ENCODE data around the gene KICS2. TPM values are rescaled to one million over a fixed set of nuclear protein-coding genes. Genes with fewer than 3 reads are reported as not detected.

The KICS2 gene
- total RNA-seq, 1 experiment from 2014 or later, result 8.6 TPM

DNA sequence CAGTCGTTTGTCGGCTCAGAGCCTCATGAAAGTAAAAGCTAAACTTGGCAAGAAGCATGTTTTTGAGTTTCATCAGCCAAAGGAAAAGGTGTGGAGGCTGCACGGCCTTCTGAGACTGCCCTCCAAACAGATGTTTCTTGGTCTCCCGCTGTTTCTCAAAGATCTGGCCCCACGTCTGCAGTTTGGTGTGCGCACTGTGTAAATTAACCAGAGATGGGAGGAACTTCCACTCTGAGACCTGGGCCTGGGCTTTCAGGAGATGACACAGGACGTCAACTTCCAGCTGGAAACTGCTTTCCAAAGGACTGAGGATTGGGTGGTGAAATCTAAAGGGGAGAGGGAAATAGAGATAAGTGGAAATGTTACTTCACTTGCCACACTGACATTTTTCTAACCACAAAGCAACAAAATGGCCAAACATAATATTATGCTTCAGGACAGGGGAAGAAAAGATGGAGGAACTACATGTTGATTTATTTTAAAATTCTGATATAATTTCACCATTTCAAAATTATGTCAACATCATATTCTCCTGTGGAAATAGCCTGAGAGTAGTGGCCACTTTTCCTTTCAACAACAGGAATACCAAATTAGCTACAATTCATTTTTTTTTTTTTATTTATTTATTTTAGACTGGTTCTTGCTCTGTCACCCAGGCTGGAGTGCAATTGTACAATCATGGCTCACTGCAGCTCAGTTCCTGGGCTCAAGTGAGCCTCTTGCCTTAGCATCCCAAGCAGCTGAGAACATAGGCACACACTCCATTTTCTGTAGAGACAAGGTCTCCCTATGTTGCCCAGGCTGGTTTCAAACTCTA, 27.6 kb downstream of the KICS2 start:
- H3K4me3 ChIP-seq (ENCODE audit: low read depth, low read length), result no peak overlapping the region
- no peak for DNase-seq
- H3K27me3 ChIP-seq (replicated peaks; ENCODE audit: control insufficient read depth, insufficient read depth, low read length), result no peaks in the 10 kb centered on the region
- TF ChIP-seq, protein P1, sequence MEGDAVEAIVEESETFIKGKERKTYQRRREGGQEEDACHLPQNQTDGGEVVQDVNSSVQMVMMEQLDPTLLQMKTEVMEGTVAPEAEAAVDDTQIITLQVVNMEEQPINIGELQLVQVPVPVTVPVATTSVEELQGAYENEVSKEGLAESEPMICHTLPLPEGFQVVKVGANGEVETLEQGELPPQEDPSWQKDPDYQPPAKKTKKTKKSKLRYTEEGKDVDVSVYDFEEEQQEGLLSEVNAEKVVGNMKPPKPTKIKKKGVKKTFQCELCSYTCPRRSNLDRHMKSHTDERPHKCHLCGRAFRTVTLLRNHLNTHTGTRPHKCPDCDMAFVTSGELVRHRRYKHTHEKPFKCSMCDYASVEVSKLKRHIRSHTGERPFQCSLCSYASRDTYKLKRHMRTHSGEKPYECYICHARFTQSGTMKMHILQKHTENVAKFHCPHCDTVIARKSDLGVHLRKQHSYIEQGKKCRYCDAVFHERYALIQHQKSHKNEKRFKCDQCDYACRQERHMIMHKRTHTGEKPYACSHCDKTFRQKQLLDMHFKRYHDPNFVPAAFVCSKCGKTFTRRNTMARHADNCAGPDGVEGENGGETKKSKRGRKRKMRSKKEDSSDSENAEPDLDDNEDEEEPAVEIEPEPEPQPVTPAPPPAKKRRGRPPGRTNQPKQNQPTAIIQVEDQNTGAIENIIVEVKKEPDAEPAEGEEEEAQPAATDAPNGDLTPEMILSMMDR (IDR thresholded peaks at IDR 0.05; ENCODE audit: insufficient read depth in 1 of 2, low read depth in 1 of 2, low read length in 1 of 2, severe bottlenecking in 1 of 2, unreplicated experiment in 1 of 2), result no peak
- H3K4me1 Mint-ChIP-seq (ENCODE audit: low read depth, unreplicated experiment), result peaks cover 4% of the 10 kb centered on the region
- ChIA-PET CTCF (no interaction called here), POLR2A (interaction anchor here (0.6 kb wide), 1 partner anchor 99 kb away, joined by 3 read pairs; no protein-coding TSS in a partner anchor)
- H3K4me3 Mint-ChIP-seq (ENCODE audit: unreplicated experiment), result no peak overlapping the region
- intact Hi-C loops (cut with micrococcal nuclease; ENCODE audit: unreplicated experiment), result no loop called here
- no peaks in the 10 kb centered on the region for H3K9me3 ChIP-seq
- H3K9me3 Mint-ChIP-seq (ENCODE audit: unreplicated experiment), result no peaks in the 10 kb centered on the region
- peaks cover 5% of the 10 kb centered on the region for H3K4me1 ChIP-seq
- H3K36me3 Mint-ChIP-seq (ENCODE audit: insufficient read depth, unreplicated experiment), result peaks cover 9% of the 10 kb centered on the region
- no peaks in the 10 kb centered on the region for H3K27me3 Mint-ChIP-seq (ENCODE audit: insufficient read depth, unreplicated experiment)
- no peak overlapping the region for H3K27ac Mint-ChIP-seq (ENCODE audit: unreplicated experiment)
- no TSS peak for BruUV-seq (replicated peaks)
- H3K36me3 ChIP-seq (ENCODE audit: control insufficient read depth, insufficient read depth, low read length), result no peaks in the 10 kb centered on the region

- Histone ChIP-seq H3K36me3 (ENCODE audit: control insufficient read depth, insufficient read depth, low read length) (no peaks in the 10 kb centered on the region), H3K4me3 (ENCODE audit: low read depth, low read length) (no peak overlapping the region), H3K27me3 (replicated peaks; ENCODE audit: control insufficient read depth, insufficient read depth, low read length) (no peaks in the 10 kb centered on the region), H3K4me1 (peaks cover 9% of the 10 kb centered on the region), H3K9me3 (no peaks in the 10 kb centered on the region)
- Mint-ChIP-seq H3K4me1 (ENCODE audit: low read depth, unreplicated experiment) (peaks cover 8% of the 10 kb centered on the region), H3K27me3 (ENCODE audit: insufficient read depth, unreplicated experiment) (no peaks in the 10 kb centered on the region), H3K4me3 (ENCODE audit: unreplicated experiment) (no peak overlapping the region), H3K27ac (ENCODE audit: unreplicated experiment) (no peak overlapping the region), H3K36me3 (ENCODE audit: insufficient read depth, unreplicated experiment) (peaks cover 9% of the 10 kb centered on the region), H3K9me3 (ENCODE audit: unreplicated experiment) (no peaks in the 10 kb centered on the region)
- no peak for DNase-seq
- BruUV-seq (replicated peaks), result no TSS peak
- TF ChIP-seq, protein P1 (IDR thresholded peaks at IDR 0.05; ENCODE audit: insufficient read depth in 1 of 2, low read depth in 1 of 2, low read length in 1 of 2, severe bottlenecking in 1 of 2, unreplicated experiment in 1 of 2), result no peak
- ChIA-PET CTCF (no interaction called here), POLR2A (no interaction called here)
- intact Hi-C loops (cut with micrococcal nuclease; ENCODE audit: unreplicated experiment), result no loop called here
These were observed 28.2 kb downstream of the KICS2 start for GRCh38 chr12:64193931-64194330.

DNA sequence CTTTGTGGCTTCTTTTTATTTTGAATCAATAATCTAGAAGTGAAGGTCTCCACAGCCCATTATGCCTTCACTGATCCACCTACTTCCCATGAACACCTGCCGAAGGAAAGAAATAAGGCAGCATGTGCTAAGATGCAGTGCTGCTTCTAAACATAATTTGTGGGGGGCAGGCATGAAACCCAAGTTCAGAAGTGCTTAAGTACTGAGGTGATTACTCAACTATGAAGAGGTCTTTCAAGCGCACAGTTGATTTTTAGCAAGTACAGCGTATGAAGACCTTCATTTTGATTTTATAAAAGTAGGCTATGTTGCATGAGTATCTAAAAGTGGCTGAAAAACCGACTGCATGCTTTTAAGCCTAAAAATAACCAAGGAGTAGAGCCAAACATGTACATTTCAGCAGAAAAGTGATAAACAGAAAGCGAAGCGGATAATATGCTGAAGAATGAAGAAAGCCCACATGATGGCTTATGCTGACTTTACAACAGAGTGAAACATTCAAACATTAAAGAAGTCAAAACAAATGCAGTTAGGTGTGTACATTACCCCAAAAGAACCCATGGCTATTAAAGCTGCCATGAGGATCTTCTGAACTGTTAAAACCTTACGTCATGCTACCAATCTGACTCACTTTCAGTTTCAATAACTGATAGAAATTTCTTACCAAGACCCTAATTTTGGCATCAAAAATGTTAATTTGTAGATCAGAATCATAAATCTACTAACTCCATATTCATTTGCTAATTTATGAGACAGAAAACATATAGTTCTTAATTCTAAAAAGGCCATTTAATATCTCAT, 29.3 kb downstream of the KICS2 start:
- H3K4me1 Mint-ChIP-seq (ENCODE audit: low read depth, unreplicated experiment), result peaks cover 16% of the 10 kb centered on the region
- H3K4me3 Mint-ChIP-seq (ENCODE audit: unreplicated experiment), result no peak overlapping the region
- H3K36me3 Mint-ChIP-seq (ENCODE audit: insufficient read depth, unreplicated experiment), result peaks cover 14% of the 10 kb centered on the region
- Histone ChIP-seq H3K4me1 (peaks cover 9% of the 10 kb centered on the region), H3K4me3 (ENCODE audit: low read depth, low read length) (no peak overlapping the region), H3K9me3 (no peaks in the 10 kb centered on the region), H3K36me3 (ENCODE audit: control insufficient read depth, insufficient read depth, low read length) (no peaks in the 10 kb centered on the region), H3K27me3 (replicated peaks; ENCODE audit: control insufficient read depth, insufficient read depth, low read length) (no peaks in the 10 kb centered on the region)
- H3K27me3 Mint-ChIP-seq (ENCODE audit: insufficient read depth, unreplicated experiment), result no peaks in the 10 kb centered on the region
- BruUV-seq (replicated peaks), result no TSS peak
- intact Hi-C loops (cut with micrococcal nuclease; ENCODE audit: unreplicated experiment), result no loop called here
- POLR2A ChIA-PET, result no interaction called here
- CTCF ChIA-PET, result no interaction called here
- TF ChIP-seq, protein P1 (IDR thresholded peaks at IDR 0.05; ENCODE audit: insufficient read depth in 1 of 2, low read depth in 1 of 2, low read length in 1 of 2, severe bottlenecking in 1 of 2, unreplicated experiment in 1 of 2), result no peak
- H3K27ac Mint-ChIP-seq (ENCODE audit: unreplicated experiment), result no peak overlapping the region
- DNase-seq, result no peak
- no peaks in the 10 kb centered on the region for H3K9me3 Mint-ChIP-seq (ENCODE audit: unreplicated experiment)
